Measurements from ENCODE around the gene GPATCH2L.

GRCh38 chr14:76261371-76261811 is 109.7 kb downstream of the GPATCH2L start:
- TF ChIP-seq CTCF (CRISPR knock-in tag; IDR thresholded peaks at IDR 0.05) = no peak
- no peak for TF ChIP-seq EZH2 (conservative IDR thresholded peaks at IDR 0.05; ENCODE audit: low read depth, low read length)
- no peak for TF ChIP-seq GLMP (CRISPR knock-in tag; IDR thresholded peaks at IDR 0.05; ENCODE audit: borderline replicate concordance)
- no peak for TF ChIP-seq PRPF4 (IDR thresholded peaks at IDR 0.05; ENCODE audit: low read depth, low read length, poor library complexity, severe bottlenecking)
- TF ChIP-seq ATF3 (CRISPR knock-in tag; IDR thresholded peaks at IDR 0.05) = no peak
- no peak for TF ChIP-seq ZFAT (CRISPR knock-in tag; conservative IDR thresholded peaks at IDR 0.05)
- no peak for TF ChIP-seq GABPA (IDR thresholded peaks at IDR 0.05; ENCODE audit: low read depth, low read length)
- TF ChIP-seq GABPA (CRISPR knock-in tag; IDR thresholded peaks at IDR 0.05; ENCODE audit: low read depth) = no peak
- no peak for TF ChIP-seq ZBTB43 (CRISPR knock-in tag; conservative IDR thresholded peaks at IDR 0.05)
- TF ChIP-seq JUN (CRISPR knock-in tag; IDR thresholded peaks at IDR 0.05) = no peak
- no peak for TF ChIP-seq ZNF362 (CRISPR knock-in tag; IDR thresholded peaks at IDR 0.05; ENCODE audit: borderline replicate concordance)
- TF ChIP-seq REST (IDR thresholded peaks at IDR 0.05; ENCODE audit: borderline replicate concordance in 1 of 2, low read depth in 1 of 2, low read length in 2 of 2) = no peak
- no peak for TF ChIP-seq SMARCE1 (IDR thresholded peaks at IDR 0.05; ENCODE audit: borderline replicate concordance)
